Measurements from ENCODE around the gene SNRNP25.

The SNRNP25 gene

DNA sequence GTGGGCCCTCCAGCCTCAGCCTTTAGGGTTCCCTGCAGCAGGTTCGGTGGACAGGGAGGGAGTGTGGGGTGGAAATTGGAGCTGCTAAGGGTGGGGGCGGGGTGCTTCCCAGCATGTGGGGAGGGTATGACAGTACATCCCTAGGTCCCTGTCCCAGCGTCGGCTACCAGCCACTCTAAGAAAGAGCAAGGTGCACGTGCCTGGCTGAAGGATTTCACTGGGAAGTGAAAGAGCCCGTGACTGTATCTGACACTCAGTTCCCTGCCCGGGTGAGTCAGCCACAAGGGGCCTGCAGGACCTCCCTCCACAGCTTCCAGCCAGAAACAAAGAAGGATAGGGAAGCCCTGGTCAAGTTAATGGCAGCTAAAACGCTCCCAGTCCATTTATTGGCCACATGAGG is 4.1 kb downstream of the SNRNP25 start:
- no peak for DNase-seq (ENCODE audit: low spot score)
- in situ Hi-C loops (cut with MboI; ENCODE audit: low sequenced_read_pairs, unreplicated experiment), result no loop called here
- TF ChIP-seq CTCF (IDR thresholded peaks at IDR 0.05; ENCODE audit: borderline replicate concordance, control extremely low read depth, extremely low read depth, insufficient read depth, missing control alignments), result no peak

DNA sequence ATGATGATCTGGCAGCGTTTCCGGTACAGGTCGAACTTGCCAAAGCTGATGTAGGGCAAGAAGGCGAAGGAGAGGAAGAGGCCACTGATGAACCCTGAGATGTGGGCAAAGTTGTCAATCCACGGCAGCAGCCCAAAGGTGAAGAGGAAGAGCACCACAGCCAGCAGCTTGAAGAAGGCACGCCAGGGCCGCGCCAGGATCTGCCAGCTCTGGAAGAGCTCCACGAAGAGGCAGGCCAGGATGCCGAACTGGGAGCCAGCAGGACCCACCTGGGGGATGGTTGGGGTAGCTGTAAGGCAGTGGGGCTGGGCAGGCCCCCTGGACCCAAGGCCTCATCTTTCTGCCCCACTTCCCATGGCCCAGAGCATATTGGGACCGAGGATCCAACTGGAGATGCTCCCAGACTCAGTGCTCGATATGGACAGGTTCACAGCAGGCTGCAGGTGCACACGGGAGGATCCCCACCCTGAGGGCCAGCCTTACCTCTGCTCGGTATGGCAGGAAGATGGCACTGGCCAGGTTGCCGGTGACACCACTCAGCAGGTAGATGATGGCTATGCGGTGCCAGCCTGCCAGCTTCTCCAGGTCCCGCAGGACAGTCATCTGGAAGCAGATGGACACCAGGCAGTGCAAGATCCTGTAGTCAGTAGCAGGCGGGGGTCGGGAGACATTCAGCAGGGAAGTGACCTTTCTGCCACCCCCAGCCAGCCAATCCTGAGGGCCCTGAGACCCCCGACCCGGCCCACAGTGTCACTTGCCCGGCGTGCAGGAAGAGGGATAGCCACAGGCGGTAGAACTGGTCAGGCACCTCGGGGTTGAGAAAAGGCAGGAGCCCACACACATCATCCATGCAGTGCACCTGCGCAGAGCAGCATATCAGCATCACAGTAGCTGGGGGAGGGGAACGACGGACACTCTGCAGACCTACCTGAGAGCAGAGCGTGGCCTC is 5.1 kb downstream of the SNRNP25 start:
- TF ChIP-seq CTCF (IDR thresholded peaks at IDR 0.05; ENCODE audit: borderline replicate concordance, control extremely low read depth, extremely low read depth, insufficient read depth, missing control alignments), result no peak
- in situ Hi-C loops (cut with MboI; ENCODE audit: low sequenced_read_pairs, unreplicated experiment), result no loop called here
- no peak for DNase-seq (ENCODE audit: low spot score)

- in situ Hi-C loops (cut with MboI; ENCODE audit: low sequenced_read_pairs, unreplicated experiment), result no loop called here
- TF ChIP-seq CTCF (IDR thresholded peaks at IDR 0.05; ENCODE audit: borderline replicate concordance, control extremely low read depth, extremely low read depth, insufficient read depth, missing control alignments), result no peak
- no peak for DNase-seq (ENCODE audit: low spot score)
Measured at GRCh38 chr16:59440-60059, 5.9 kb downstream of the SNRNP25 start.

DNA sequence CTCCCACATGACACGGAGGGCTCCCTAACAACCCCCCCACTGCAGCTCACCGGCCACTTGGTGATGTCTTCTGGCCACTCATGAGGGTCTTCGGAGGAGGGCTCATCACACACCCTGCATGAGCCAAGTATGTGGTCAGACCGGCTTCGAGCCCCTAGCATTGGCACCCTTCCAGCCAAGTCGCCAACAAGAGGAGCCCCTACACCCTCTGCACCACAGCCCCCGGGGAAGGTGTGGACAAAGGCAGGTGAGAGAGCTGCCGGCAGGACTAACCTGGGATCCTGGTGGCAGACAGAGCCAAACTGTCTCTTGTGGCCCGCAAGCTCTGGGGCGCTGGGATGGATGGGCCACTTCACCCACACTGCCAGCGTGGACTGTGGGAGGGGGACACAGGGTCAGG is 6.5 kb downstream of the SNRNP25 start:
- no peak for TF ChIP-seq CTCF (IDR thresholded peaks at IDR 0.05; ENCODE audit: borderline replicate concordance, control extremely low read depth, extremely low read depth, insufficient read depth, missing control alignments)
- in situ Hi-C loops (cut with MboI; ENCODE audit: low sequenced_read_pairs, unreplicated experiment), result no loop called here
- DNase-seq (ENCODE audit: low spot score), result no peak

DNA sequence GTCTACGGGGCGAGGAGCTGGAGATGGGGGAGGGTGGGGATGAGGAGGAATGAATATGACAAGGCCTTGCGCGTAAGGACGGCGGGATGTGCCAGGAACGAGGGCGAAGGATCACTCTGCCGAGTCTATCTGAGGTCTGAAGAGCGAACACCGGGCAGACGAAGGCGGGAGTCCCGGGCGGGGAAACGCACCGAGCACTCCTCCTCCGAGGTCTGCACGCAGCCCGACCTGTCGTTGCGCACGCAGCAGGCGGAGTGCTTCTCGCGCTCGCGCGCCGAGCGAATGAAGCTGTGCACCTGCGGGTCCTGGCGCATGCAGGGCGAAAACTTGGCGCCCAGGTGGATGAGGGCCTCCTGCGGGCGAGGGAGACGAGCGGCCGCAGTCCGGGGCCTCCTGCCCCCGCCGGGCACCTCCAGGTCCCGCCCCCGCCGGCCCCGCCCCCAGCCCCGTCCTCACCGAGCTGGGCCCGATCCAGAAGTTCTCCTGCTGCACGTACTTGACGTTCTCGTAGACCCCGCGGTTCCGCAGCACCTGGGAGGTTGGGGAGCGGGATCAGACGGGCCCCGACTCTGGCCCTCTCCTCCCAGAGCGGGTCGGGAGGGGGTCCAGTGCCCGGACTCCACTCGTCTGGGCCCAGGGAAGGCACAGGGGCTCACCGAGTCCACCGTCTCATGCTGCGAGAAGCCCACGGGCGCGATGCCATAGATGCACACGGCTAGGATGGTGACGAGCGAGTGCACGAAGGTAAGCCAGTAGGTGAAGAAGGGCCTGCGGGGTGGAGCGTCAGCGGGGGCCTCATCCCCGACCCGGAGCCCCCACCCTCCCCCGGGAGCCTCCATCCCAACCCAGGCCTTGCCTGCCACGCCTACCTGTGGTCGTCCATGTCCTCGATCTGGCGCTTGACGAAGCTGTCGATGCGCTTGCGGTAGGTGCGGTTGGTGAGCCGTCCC is 7.6 kb downstream of the SNRNP25 start:
- in situ Hi-C loops (cut with MboI; ENCODE audit: low sequenced_read_pairs, unreplicated experiment), result no loop called here
- no peak for DNase-seq (ENCODE audit: low spot score)

More for the DNA sequence above, 7.6 kb downstream of the SNRNP25 start:
- TF ChIP-seq CTCF (IDR thresholded peaks at IDR 0.05; ENCODE audit: borderline replicate concordance, control extremely low read depth, extremely low read depth, insufficient read depth, missing control alignments), result no peak
